SW 1271 (cell line): ENCODE results near the gene SMIM13.

Experiments
- DNase-seq, 2 experiments: peaks; one replicate each; lab custom pipeline; 2025; lab: John Stamatoyannopoulos, UW

The SMIM13 gene

DNA sequence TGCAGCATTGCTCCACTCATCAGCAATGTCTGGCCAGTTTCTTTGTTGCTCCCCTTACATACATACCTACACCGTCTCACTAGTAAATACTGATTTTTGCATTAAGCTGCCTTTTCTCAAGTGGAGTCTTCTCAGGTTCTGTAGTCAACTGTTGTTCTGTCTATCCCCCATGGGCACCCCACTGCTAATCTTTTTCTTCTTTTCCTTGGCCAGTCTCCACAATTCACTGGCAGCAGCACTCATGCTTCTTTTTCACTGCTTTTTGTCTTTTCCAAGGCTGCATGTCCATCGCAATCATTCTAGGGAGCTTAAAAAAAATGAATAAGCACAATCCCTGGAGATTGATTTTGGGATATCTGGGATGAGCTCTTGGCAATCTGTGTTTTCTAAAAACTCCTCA lies 28.2 kb downstream of the SMIM13 start:
- DNase-seq: no peak

GRCh38 chr6:11122380-11122779 lies 28.7 kb downstream of the SMIM13 start:
- DNase-seq: no peak

- no peak for DNase-seq
Observed at GRCh38 chr6:11123978-11124377, 30.3 kb downstream of the SMIM13 start.

DNA sequence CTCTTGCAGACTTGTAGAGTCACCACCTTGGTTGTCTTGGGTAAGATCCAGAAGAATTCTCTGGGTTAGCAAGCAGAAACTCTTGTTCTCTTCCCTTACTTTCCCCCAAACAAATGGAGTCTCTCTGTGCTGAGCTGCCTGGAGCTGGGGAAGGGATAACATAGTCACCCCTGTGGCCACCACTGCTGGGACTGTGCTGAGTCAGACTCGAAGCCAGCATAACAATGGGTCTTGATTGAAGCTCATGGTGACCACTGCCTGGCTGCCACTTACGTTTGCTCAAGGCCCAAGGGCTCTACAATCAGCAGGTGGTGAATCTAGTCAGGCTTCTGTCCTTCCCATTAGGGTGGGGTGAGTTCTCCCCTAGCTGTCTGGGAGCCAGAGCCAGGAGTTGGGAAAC lies 33.2 kb downstream of the SMIM13 start:
- DNase-seq: no peak

DNA sequence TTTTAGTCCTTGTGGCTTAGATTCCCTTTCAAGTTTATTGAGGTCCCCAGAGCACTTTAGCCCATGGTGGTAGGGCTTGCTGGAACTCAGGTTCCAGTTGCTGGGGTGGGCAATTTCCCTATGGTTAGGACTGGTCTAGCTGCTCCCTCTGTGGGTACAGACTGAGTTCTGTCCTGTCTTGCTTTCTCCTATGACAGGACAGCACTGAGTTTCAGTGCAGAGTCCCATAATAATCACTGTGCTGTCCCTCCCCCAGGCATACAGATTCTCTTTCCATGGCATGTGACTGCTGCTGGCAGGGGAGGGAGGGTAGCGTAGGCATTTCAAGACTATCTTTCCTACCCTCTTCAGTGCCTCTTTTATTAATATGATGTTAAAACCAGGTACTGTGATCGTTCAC lies 35.0 kb downstream of the SMIM13 start:
- DNase-seq: no peak

- DNase-seq: no peak
Observed at GRCh38 chr6:11129908-11130565, 36.4 kb downstream of the SMIM13 start.

DNA sequence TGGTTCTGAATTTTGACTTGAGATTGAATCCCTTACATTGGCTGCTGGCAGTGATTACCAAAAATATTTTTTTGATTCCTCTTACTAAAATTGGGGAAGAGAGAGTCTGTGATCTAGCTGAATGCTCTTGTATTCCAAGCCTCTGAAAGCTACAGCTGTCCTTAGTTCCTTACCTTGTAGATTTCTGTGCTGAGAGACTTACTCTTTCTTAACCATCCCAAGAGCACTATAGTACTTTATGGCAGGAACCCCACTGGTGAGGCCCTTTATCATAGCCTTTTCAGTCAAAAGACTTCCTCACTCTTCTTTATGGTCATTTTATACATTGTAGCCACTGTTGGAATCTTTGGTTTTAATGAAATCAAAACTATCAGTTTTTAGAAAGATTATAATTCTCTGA lies 37.0 kb downstream of the SMIM13 start:
- DNase-seq: no peak

DNA sequence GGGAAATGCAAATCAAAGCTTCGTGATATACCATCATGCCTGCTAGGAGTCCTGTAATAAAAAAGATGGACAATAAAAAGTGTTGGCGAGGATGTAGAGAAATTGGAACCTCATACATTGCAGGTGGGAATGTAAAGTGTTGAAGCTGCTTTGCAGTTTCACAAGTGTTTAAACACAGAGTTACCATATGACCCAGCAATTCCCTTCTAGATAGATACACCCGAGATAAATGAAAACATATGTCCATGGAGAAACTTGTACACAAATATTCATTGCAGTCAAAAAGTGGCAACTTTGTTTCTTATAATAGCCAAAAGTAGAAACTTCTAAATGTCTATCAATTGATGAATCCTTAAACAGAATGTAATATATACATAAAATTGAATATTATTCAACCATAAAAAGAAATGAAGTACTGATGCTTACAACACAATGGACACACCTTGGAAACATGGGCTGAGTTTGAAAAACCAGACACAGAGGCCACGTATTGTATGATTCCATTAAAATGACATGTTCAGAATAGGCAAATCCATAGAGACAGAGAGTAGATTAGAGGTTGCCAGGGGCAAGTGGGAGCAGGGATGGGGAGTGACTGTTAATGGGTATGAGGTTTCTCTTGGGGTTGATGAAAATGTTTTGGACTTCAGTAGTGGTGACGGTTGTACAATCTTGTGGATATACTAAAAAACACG lies 38.7 kb downstream of the SMIM13 start:
- no peak for DNase-seq

DNA sequence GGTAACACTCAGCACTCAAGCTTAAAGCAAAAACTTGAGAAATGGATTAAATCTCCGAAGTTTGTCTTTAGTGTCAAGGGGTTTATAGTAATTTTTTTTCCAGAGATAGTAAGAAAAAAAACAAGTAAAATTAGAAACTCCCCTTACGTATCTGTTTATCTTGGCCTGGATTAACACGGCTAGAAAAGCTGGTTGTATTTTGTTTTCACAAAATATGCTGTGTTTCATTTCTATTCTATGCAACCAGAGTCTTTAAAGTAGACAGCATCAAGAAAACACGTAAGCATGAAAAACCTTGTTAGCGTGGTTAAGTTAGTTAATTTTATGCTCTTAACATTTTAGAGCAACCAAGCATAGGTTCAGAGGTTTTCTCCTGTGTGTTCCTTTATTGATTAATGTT lies 39.6 kb downstream of the SMIM13 start:
- no peak for DNase-seq

DNA sequence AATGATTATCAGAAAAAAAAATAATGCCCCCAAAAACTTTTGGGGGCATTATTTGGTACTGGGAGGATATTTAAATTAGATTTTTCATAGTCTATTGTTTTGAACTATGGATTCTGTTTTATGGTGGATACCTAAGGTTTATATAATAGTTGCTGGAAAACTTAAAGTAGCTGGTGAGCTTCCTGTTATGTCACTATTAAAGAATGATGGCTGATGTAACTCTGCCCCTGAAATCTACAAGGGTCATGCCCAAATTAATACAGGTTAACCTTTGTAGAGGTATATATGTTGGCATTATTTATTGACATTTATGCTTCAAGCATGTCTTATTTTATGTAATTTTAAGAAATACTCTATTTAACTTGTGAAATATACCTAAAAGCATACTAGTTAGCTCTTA lies 43.2 kb downstream of the SMIM13 start:
- no peak for DNase-seq

- DNase-seq: no peak
Observed at GRCh38 chr6:11139051-11139960, 45.7 kb downstream of the SMIM13 start.

DNA sequence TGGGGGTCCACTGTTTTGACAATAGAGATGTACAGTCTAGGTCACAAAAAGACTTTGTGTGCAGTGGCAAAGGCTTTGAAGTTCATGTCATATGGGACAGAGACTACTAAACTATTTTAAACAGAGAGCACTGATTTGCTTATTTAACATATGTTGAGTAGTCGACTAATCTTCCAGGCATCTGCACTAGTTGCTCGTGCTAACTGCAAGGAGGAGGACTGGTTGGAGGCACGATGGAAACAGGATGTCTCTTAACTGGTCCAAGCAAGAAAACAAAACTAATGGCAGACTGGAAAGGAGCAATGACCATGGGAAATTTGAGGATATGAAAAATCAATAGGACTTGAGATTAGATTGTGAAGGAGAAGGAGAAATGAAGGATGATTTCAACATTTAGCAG lies 46.4 kb downstream of the SMIM13 start:
- no peak for DNase-seq

DNA sequence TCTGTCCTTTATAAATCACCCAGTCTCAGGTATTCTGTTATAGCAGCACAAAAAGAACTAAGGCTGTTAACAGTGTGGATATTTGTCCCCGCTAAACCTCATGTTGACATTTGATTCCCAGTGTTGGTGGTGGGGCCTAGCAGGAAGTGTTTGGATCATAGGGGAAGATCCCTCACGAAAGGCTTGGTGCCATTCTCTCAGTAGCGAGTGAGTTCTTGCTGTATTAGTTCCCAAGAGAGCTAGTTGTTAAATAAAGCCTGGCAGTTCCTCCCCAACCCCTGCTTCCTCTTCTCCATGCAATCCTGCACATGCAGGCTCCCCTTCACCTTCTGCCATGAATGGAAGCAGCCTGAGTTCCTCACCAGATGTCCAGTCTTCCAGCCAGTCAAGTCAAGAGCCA lies 47.7 kb downstream of the SMIM13 start:
- DNase-seq: no peak

- DNase-seq: no peak
Observed at GRCh38 chr6:11142296-11143027, 48.8 kb downstream of the SMIM13 start.

- peak in 1 of 2 experiments; percentile 9 for DNase-seq
Observed at GRCh38 chr6:11143394-11144371, 50.0 kb downstream of the SMIM13 start.

GRCh38 chr6:11144393-11144851 lies 50.8 kb downstream of the SMIM13 start:
- peak in 1 of 2 experiments; percentile 36 for DNase-seq

- no peak for DNase-seq
Observed at GRCh38 chr6:11146117-11146826, 52.6 kb downstream of the SMIM13 start.

DNA sequence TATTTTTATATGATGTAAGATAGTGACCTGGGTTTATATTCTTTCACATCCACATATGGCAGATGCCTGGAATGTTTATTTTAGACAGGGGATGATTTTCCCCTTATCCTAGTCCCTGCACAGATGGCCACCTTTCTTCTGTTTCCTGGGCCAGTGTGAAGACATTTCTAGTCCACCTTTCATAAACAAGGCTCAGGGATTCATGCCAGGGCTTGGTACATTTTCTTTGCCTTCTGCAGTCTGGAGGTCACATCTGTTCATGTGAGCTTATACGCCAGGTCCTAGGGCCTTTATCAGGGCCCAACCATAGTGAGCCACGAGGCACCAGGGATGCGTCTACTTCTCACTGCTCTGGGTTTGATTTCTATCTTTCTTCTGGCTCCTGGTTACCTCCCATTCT lies 55.9 kb downstream of the SMIM13 start:
- DNase-seq: no peak

- DNase-seq: no peak
Observed at GRCh38 chr6:11151488-11151887, 57.9 kb downstream of the SMIM13 start.

DNA sequence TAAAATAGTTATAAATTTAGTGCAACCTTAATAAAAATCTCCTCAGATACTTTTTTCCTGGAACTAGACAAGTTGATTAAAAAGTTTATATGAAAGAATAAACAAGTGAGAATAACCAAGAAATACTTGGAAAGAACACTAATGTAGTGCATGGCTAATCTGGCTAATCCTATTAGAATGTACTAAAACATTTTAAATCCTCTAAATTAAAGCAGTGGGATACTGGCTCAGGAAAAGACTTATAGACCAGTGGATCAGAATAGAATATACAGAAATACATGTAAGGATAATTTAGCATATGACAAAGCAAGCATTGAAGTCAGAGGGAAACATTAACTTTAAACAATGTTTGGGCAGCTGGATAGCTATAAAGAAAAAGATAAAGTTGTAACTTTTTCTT lies 58.9 kb downstream of the SMIM13 start:
- no peak for DNase-seq
